ENCODE results near the gene ITGB5. TPM values are rescaled to one million over a fixed set of nuclear protein-coding genes. Genes with fewer than 3 reads are reported as not detected.

ITGB5 gene
- total RNA-seq, 4 donors from 2014 or later = 159 to 397 (median 245) TPM

- H3K27ac ChIP-seq = peak overlapping the region; percentile 97
- WGBS = under 1% methylated on average over 19 of the region's 87 CpGs
- no peaks in the 10 kb centered on the region for H3K9me3 ChIP-seq
- H3K36me3 ChIP-seq = no peaks in the 10 kb centered on the region
- peaks cover 54% of the 10 kb centered on the region for H3K4me1 ChIP-seq
- DNase-seq (ENCODE audit: low spot score in 2 of 2) = peak in 1 of 2 donors; percentile 72
- no peaks in the 10 kb centered on the region for H3K27me3 ChIP-seq
- TF ChIP-seq EP300 (IDR thresholded peaks at IDR 0.05) (no peak), POLR2A (IDR thresholded peaks at IDR 0.05) (peak in 1 of 2 donors; percentile 32)
- H3K4me3 ChIP-seq = peak overlapping the region; percentile 95
Measured at GRCh38 chr3:124886168-124887056, 753 bp downstream of the ITGB5 start.

DNA sequence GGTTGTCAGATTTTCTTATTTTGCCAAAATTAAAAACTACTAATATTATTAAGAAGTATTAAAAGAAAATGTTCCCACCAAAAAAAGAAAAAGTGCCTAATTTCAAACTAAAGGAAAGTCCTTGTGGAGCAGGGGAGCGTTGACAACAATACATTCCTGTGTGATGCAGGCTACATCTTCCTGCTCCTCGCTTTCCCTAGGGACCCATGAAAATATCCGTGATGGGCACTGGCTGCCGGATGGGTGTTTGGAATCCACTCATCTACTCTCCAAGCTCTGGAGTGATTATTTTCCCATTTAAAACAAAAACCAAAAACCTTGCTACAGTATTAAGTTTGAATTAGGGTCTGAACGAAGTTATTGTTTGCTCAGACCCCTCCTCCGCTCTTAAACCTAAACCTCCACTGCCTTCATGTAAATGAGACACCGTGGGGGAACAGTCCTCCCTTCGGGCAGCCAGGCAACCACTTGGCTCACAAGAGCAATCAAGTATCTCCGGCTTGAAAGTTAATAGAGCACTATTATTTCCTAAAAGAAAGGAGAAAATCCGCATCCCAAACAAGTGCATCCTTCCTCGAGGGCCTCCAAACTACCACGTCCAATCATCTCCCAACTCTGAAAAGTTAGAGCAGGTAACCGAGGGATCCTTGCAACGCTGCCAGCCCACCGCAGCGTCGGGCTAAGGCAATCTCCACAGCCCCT, 1.5 kb downstream of the ITGB5 start:
- no peaks in the 10 kb centered on the region for H3K9me3 ChIP-seq
- no peak for DNase-seq (ENCODE audit: low spot score in 2 of 2)
- H3K27ac ChIP-seq = peak overlapping the region; percentile 97
- H3K4me3 ChIP-seq = peak overlapping the region; percentile 95
- 25% methylated on average over 17 of the region's 17 CpGs for WGBS
- no peaks in the 10 kb centered on the region for H3K27me3 ChIP-seq
- no peaks in the 10 kb centered on the region for H3K36me3 ChIP-seq
- H3K4me1 ChIP-seq = peaks cover 51% of the 10 kb centered on the region
- no peak for TF ChIP-seq POLR2A (IDR thresholded peaks at IDR 0.05)
- no peak for TF ChIP-seq POLR2AphosphoS5 (IDR thresholded peaks at IDR 0.05)
- no peak for TF ChIP-seq EP300 (IDR thresholded peaks at IDR 0.05)
- no peak for TF ChIP-seq CTCF (IDR thresholded peaks at IDR 0.05)

DNA sequence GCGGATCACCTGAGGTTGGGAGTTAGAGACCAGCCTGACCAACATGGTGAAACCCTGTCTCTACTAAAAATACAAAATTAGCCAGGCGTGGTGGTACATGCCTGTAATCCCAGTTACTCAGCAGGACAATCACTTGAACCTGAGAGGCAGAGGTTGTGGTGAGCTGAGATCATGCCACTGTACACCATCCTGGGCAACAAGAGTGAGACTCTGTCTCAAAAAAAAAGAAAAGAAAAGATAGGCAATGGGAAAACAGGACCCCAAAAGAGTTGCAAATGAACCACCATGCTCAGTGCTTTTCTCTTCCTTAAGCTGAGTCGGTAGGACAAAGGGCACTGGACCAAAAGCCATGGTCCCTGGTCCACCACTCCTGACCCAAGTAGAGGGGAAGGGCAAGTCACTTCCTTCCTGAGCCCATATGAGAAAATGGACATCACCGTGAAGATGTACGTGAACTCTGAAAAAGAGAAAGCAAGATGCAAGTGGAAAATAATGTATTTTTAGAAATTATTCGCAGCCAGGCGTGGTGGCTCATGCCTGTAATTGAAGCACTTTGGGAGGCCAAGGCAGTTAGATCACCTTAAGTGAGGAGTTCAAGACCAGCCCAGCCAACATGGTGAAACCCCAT, 2.6 kb downstream of the ITGB5 start:
- 75% methylated on average over 7 of the region's 7 CpGs for WGBS
- H3K4me3 ChIP-seq = no peak overlapping the region
- no peaks in the 10 kb centered on the region for H3K36me3 ChIP-seq
- no peak for DNase-seq (ENCODE audit: low spot score in 2 of 2)
- H3K9me3 ChIP-seq = no peaks in the 10 kb centered on the region
- TF ChIP-seq EP300 (IDR thresholded peaks at IDR 0.05) = no peak
- no peak for TF ChIP-seq CTCF (IDR thresholded peaks at IDR 0.05)
- TF ChIP-seq POLR2AphosphoS5 (IDR thresholded peaks at IDR 0.05) = no peak
- TF ChIP-seq POLR2A (IDR thresholded peaks at IDR 0.05) = no peak
- no peaks in the 10 kb centered on the region for H3K27me3 ChIP-seq
- H3K4me1 ChIP-seq = peaks cover 54% of the 10 kb centered on the region
- H3K27ac ChIP-seq = peak overlapping the region; percentile 28

GRCh38 chr3:124883766-124884473, 3.2 kb downstream of the ITGB5 start:
- no peaks in the 10 kb centered on the region for H3K27me3 ChIP-seq
- DNase-seq (ENCODE audit: low spot score in 2 of 2) = no peak
- H3K27ac ChIP-seq = no peak overlapping the region
- H3K36me3 ChIP-seq = no peaks in the 10 kb centered on the region
- WGBS = 89% methylated on average over 6 of the region's 7 CpGs
- H3K4me1 ChIP-seq = peaks cover 61% of the 10 kb centered on the region
- TF ChIP-seq POLR2A (IDR thresholded peaks at IDR 0.05) (no peak), EP300 (IDR thresholded peaks at IDR 0.05) (no peak), POLR2AphosphoS5 (IDR thresholded peaks at IDR 0.05) (no peak), CTCF (IDR thresholded peaks at IDR 0.05) (no peak)
- H3K9me3 ChIP-seq = no peaks in the 10 kb centered on the region
- no peak overlapping the region for H3K4me3 ChIP-seq

All from suprapubic skin (tissue), 4 donors.